K562 (cell line): ENCODE data around the gene COX19. TPM values are rescaled to one million over a fixed set of nuclear protein-coding genes. Genes with fewer than 3 reads are reported as not detected.

ENCODE experiments used
- CBX8 ChIP-seq: fragments of 200-600 bp; sonication (generic); IDR thresholded peaks from 2 replicates; pipeline ENCODE4 v1.6.1; 2012; ENCODE audit warnings: borderline replicate concordance, mixed run types, low read depth, mild to moderate bottlenecking, moderate library complexity, mixed read lengths, low read length, control low read depth, inconsistent platforms; ENCODE audit not compliant: poor library complexity, severe bottlenecking; ENCODE audit errors: extremely low read depth
- CHD1 ChIP-seq: fragments of 200-600 bp; sonication (generic); IDR thresholded peaks from one replicate; pipeline ENCODE4 v1.6.1; 2012; ENCODE audit warnings: mild to moderate bottlenecking, moderate library complexity, low read length, inconsistent platforms
- ETS2 ChIP-seq: IDR thresholded peaks from 2 replicates; pipeline ENCODE4 v1.6.1; 2016; ENCODE audit warnings: borderline replicate concordance, missing genetic modification characterization, mild to moderate bottlenecking, moderate library complexity, missing compliant biosample characterization; ENCODE audit not compliant: poor library complexity, severe bottlenecking
- ETV1 ChIP-seq: fragments of 450-650 bp; conservative IDR thresholded peaks from 2 replicates; pipeline ENCODE4 v1.6.1; 2016; ENCODE audit warnings: missing genetic modification characterization, control low read depth, low read depth, missing compliant biosample characterization
- KAT7 ChIP-seq: sonication (generic); formaldehyde crosslinking; IDR thresholded peaks from 2 replicates; pipeline ENCODE4 v1.8.0; 2022; ENCODE audit warnings: missing genetic modification reagents, mild to moderate bottlenecking, borderline replicate concordance
- MAFF ChIP-seq: IDR thresholded peaks from 2 replicates; pipeline ENCODE4 v1.6.1; 2012; ENCODE audit warnings: low read length, improper control_type of control experiment
- RNF219 ChIP-seq: fragments of 250-450 bp; sonication (Bioruptor Pico); IDR thresholded peaks from 2 replicates; pipeline ENCODE4 v1.5.0; 2022; ENCODE audit warnings: mild to moderate bottlenecking
- UBTF ChIP-seq, 2 experiments: IDR thresholded peaks; 2 replicates each; pipeline ENCODE4 v1.6.1; 2012; ENCODE audit warnings: improper control_type of control experiment in 2 of 2, low read depth in 2 of 2, low read length in 2 of 2, borderline replicate concordance in 1 of 2
- XRCC4 ChIP-seq: IDR thresholded peaks from one replicate; pipeline ENCODE4 v1.6.1; 2011; ENCODE audit not compliant: insufficient read depth, insufficient read length; ENCODE audit errors: extremely low read depth
- YBX1 ChIP-seq: fragments of 450-650 bp; IDR thresholded peaks from 2 replicates; pipeline ENCODE4 v1.7.1; 2016; ENCODE audit warnings: mild to moderate bottlenecking
- ZBTB34 ChIP-seq: fragments of 250-450 bp; sonication (Bioruptor Pico); IDR thresholded peaks from 2 replicates; pipeline ENCODE4 v1.8.0; 2021; ENCODE audit warnings: mild to moderate bottlenecking, moderate library complexity
- ZBTB9 ChIP-seq: fragments of 450-650 bp; formaldehyde crosslinking; IDR thresholded peaks from 2 replicates; pipeline ENCODE4 v1.4.0; 2020; ENCODE audit warnings: mild to moderate bottlenecking, moderate library complexity
- ZNF124 ChIP-seq: sonication (generic); formaldehyde crosslinking; IDR thresholded peaks from 2 replicates; pipeline ENCODE4 v1.8.1; 2022; ENCODE audit warnings: missing genetic modification reagents
- ZNF146 ChIP-seq: IDR thresholded peaks from one replicate; pipeline ENCODE4 v1.6.1; 2018; ENCODE audit warnings: missing compliant biosample characterization; ENCODE audit not compliant: unreplicated experiment
- ZNF57 ChIP-seq: fragments of 450-650 bp; formaldehyde crosslinking; IDR thresholded peaks from 2 replicates; pipeline ENCODE4 v1.4.0; 2020; ENCODE audit warnings: mild to moderate bottlenecking, moderate library complexity
- polyA plus RNA-seq, 8 experiments: library from polyadenylated mRNA; depleted of rRNA in 4 of 8; stranded (reverse) in 5 of 8; unstranded in 3 of 8; fragments of >200 nt; fragmentation: Nextera tagmentation in 2 of 8; fragmentation: Illumina TruSeq in 1 of 8; extraction: Ambion mirVana in 2 of 8; extraction: Trizol in 1 of 8; gene quantifications; 2 replicates each; pipeline versions ENCODE4 v1.2.1 to v1.2.3, GENCODE V29; 2011 to 2014; ENCODE audit warnings: inconsistent platforms in 1 of 8, missing spikeins in 1 of 8
- total RNA-seq, 7 experiments: library from RNA; depleted of rRNA in 6 of 7; stranded (reverse); fragments of >200 nt in 6 of 7; fragmentation: Illumina TruSeq in 2 of 7; extraction: Trizol in 2 of 7; gene quantifications; 2 replicates each; pipeline versions ENCODE4 v1.2.1 to v1.2.3, GENCODE V29; 2011 to 2021; ENCODE audit warnings: low replicate concordance in 1 of 7

The COX19 gene
- total and polyA plus RNA-seq, 9 of the 15 experiments (the other 6 are each of a cell fraction or from before 2014, with no cell fraction given) = 5.2 to 10.5 (median 7.9) TPM

- no peak for TF ChIP-seq ETS2 (tag)
- TF ChIP-seq CBX8 = no peak
- peak; percentile 87; the same call in 1 of the 2 replicates for TF ChIP-seq KAT7 (CRISPR knock-in tag)
- TF ChIP-seq XRCC4 = no peak
- no peak for TF ChIP-seq ZBTB34 (CRISPR knock-in tag)
- TF ChIP-seq ZNF57 (CRISPR knock-in tag) = no peak
- no peak for TF ChIP-seq ZNF146
- no peak for TF ChIP-seq ZNF124 (CRISPR knock-in tag)
- peak; percentile 97 for TF ChIP-seq CHD1
- peak; percentile 91 for TF ChIP-seq ZBTB9 (CRISPR knock-in tag)
- no peak for TF ChIP-seq YBX1
- no peak for TF ChIP-seq MAFF
- no peak for TF ChIP-seq ETV1
- no peak for TF ChIP-seq RNF219 (CRISPR knock-in tag)
- TF ChIP-seq UBTF (IDR thresholded peaks at IDR 0.05; ENCODE audit: borderline replicate concordance in 1 of 2, low read depth in 2 of 2, low read length in 2 of 2) = peak; percentile 42 to 70; a peak in 1 of 4 replicates
Observed at GRCh38 chr7:974820-975681, at the start of gene COX19 (continued).
